HG03521 (cell line): ENCODE data around the gene MLLT3.
"Not testable (repeated sequence)": the region's sequence is repeated elsewhere in the genome, so short reads cannot be mapped to it uniquely, and the experiment has no call there.

Source experiments
- ATAC-seq: cut with Tn5 transposase; IDR thresholded peaks from one replicate; pipeline ENCODE4 v1.9.1; 2021; ENCODE audit warnings: mild to moderate bottlenecking, moderate library complexity; ENCODE audit not compliant: unreplicated experiment

Gene MLLT3

GRCh38 chr9:20622330-20623020 lies at the start of gene MLLT3:
TSS of gene MLLT3 (minus strand) at chr9:20622499.
- peak; percentile 85 for ATAC-seq

GRCh38 chr9:20671635-20672034 lies 49.3 kb upstream of the MLLT3 start:
- ATAC-seq = no peak

GRCh38 chr9:20670395-20670794 lies 48.1 kb upstream of the MLLT3 start:
- no peak for ATAC-seq

GRCh38 chr9:20664501-20664900 lies 42.2 kb upstream of the MLLT3 start:
- ATAC-seq = no peak

- no peak for ATAC-seq
Observed at GRCh38 chr9:20663133-20663532, 40.8 kb upstream of the MLLT3 start.

GRCh38 chr9:20662156-20662555 lies 39.9 kb upstream of the MLLT3 start:
- no peak for ATAC-seq

- no peak for ATAC-seq
Observed at GRCh38 chr9:20659474-20659967, 37.2 kb upstream of the MLLT3 start.

GRCh38 chr9:20658677-20659473 lies 36.6 kb upstream of the MLLT3 start:
- no peak for ATAC-seq

GRCh38 chr9:20658246-20658667 lies 36.0 kb upstream of the MLLT3 start:
- ATAC-seq = not testable (repeated sequence)

- no peak for ATAC-seq
Observed at GRCh38 chr9:20651939-20652338, 29.6 kb upstream of the MLLT3 start.

GRCh38 chr9:20650750-20651299 lies 28.5 kb upstream of the MLLT3 start:
- ATAC-seq = no peak

GRCh38 chr9:20650313-20650712 lies 28.0 kb upstream of the MLLT3 start:
- ATAC-seq = no peak

GRCh38 chr9:20649381-20649780 lies 27.1 kb upstream of the MLLT3 start:
- no peak for ATAC-seq

GRCh38 chr9:20646656-20647055 lies 24.4 kb upstream of the MLLT3 start:
- no peak for ATAC-seq

GRCh38 chr9:20643660-20644059 lies 21.4 kb upstream of the MLLT3 start:
- no peak for ATAC-seq

- no peak for ATAC-seq
Observed at GRCh38 chr9:20642045-20642444, 19.7 kb upstream of the MLLT3 start.

- ATAC-seq = peak; percentile 84
Observed at GRCh38 chr9:20640331-20641187, 18.3 kb upstream of the MLLT3 start.

GRCh38 chr9:20636888-20637440 lies 14.7 kb upstream of the MLLT3 start:
- no peak for ATAC-seq

GRCh38 chr9:20634895-20635294 lies 12.6 kb upstream of the MLLT3 start:
- ATAC-seq = no peak

- ATAC-seq = no peak
Observed at GRCh38 chr9:20632705-20633104, 10.4 kb upstream of the MLLT3 start.
